ENCODE data around the gene GSC. TPM values are rescaled to one million over a fixed set of nuclear protein-coding genes. Genes with fewer than 3 reads are reported as not detected.

The GSC gene
- total and polyA plus RNA-seq, 10 of the 15 experiments (the other 5 are each of a cell fraction or from before 2014, with no cell fraction given): not detected

GRCh38 chr14:94722397-94722796 is 47.5 kb downstream of the GSC start:
- 0% methylated on average over 4 of the region's 4 CpGs for WGBS (ENCODE audit: insufficient coverage, insufficient replicate concordance, low lambda C conversion rate, missing lambda C conversion rate)
- Histone ChIP-seq H4K20me1 (ENCODE audit: control insufficient read depth, insufficient read depth) (no peaks in the 10 kb centered on the region), H3K4me1 (ENCODE audit: control insufficient read depth, insufficient read depth, low read length) (no peaks in the 10 kb centered on the region), H3K4me3 (no peak overlapping the region), H3K9ac (ENCODE audit: control insufficient read depth, insufficient read depth, low read length) (no peak overlapping the region), H3K27ac (ENCODE audit: control insufficient read depth, insufficient read depth) (no peak overlapping the region), H3K27me3 (replicated peaks in 1 of 2; ENCODE audit: control insufficient read depth in 2 of 2, insufficient read depth in 2 of 2, low read length in 1 of 2) (peaks cover 0 to 2% of the 10 kb centered on the region in 2 experiments; a peak in 1 of 4 replicates), H3K79me2 (ENCODE audit: control insufficient read depth, insufficient read depth, low read length) (no peaks in the 10 kb centered on the region), H3K36me3 (ENCODE audit: control insufficient read depth in 2 of 2, insufficient read depth in 2 of 2, low read length in 1 of 2) (no peaks in the 10 kb centered on the region), H2AFZ (ENCODE audit: control insufficient read depth, low read depth, low read length) (no peak overlapping the region), H3K4me2 (ENCODE audit: control insufficient read depth, insufficient read depth) (no peak overlapping the region), H3K9me3 (replicated peaks; ENCODE audit: control insufficient read depth, insufficient read depth, low read length) (no peaks in the 10 kb centered on the region)
- ChIA-PET CTCF (no interaction called here), SMC1A (ENCODE audit: uncharacterized antibody, unreplicated experiment) (no interaction called here), POLR2A (no interaction called here), RAD21 (ENCODE audit: unreplicated experiment) (no interaction called here)
- FAIRE-seq (no peak), DNase-seq (ENCODE audit: low read depth, low spot score) (no peak), ATAC-seq (no peak)
- in situ Hi-C loops (cut with MboI) (no loop called here), intact Hi-C loops (cut with micrococcal nuclease; ENCODE audit: unreplicated experiment) (no loop called here)
- no TSS peak for BruUV-seq (replicated peaks)
- TF ChIP-seq ELK1 (IDR thresholded peaks at IDR 0.05; ENCODE audit: low read depth, low read length): no peak
- TF ChIP-seq POLR2AphosphoS5 (IDR thresholded peaks at IDR 0.05; ENCODE audit: low read length): no peak

Other genes starting within 250 kb of the GSC start
- not detected in 2 replicates for gene SERPINA4, start 208.7 kb downstream of the GSC start, total RNA-seq (2014; rRNA removed)
- not detected in 2 replicates for gene SERPINA4, start 208.7 kb downstream of the GSC start, total RNA-seq (2014; rRNA removed; fragmentation: Illumina TruSeq; extraction: Trizol)
- gene SERPINA4, start 208.7 kb downstream of the GSC start, total RNA-seq (2021): 0.13 TPM in 1 of 2 replicates, not detected in the other
- 0.04 TPM in 1 of 2 replicates, not detected in the other for gene SERPINA4, start 208.7 kb downstream of the GSC start, polyA plus RNA-seq (2011; rRNA removed)
- not detected in 2 replicates for gene SERPINA4, start 208.7 kb downstream of the GSC start, polyA plus RNA-seq (2014; fragmentation: Illumina TruSeq; extraction: Trizol)
- gene SERPINA4, start 208.7 kb downstream of the GSC start, polyA plus RNA-seq (2014; fragmentation: Nextera tagmentation; extraction: Ambion mirVana): not detected
- not detected in 2 replicates for gene SERPINA4, start 208.7 kb downstream of the GSC start, polyA plus RNA-seq (2014; rRNA removed)
- gene SERPINA4, start 208.7 kb downstream of the GSC start, polyA plus RNA-seq (2016; fragmentation: Nextera tagmentation; extraction: Ambion mirVana): not detected
- gene SERPINA5, start 188.7 kb downstream of the GSC start, total RNA-seq (2014; rRNA removed): not detected in 2 replicates
- gene SERPINA5, start 188.7 kb downstream of the GSC start, total RNA-seq (2014; rRNA removed; fragmentation: Illumina TruSeq; extraction: Trizol): not detected in 2 replicates
- gene SERPINA5, start 188.7 kb downstream of the GSC start, total RNA-seq (2021): 0.56 and 0.90 TPM in 2 replicates
- not detected in 2 replicates for gene SERPINA5, start 188.7 kb downstream of the GSC start, polyA plus RNA-seq (2011; rRNA removed)
- gene SERPINA5, start 188.7 kb downstream of the GSC start, polyA plus RNA-seq (2014; fragmentation: Illumina TruSeq; extraction: Trizol): not detected in 2 replicates
- gene SERPINA5, start 188.7 kb downstream of the GSC start, polyA plus RNA-seq (2014; fragmentation: Nextera tagmentation; extraction: Ambion mirVana): not detected
- not detected in 2 replicates for gene SERPINA5, start 188.7 kb downstream of the GSC start, polyA plus RNA-seq (2014; rRNA removed)
- not detected for gene SERPINA5, start 188.7 kb downstream of the GSC start, polyA plus RNA-seq (2016; fragmentation: Nextera tagmentation; extraction: Ambion mirVana)
- not detected in 2 replicates for gene SERPINA3, start 157.7 kb downstream of the GSC start, total RNA-seq (2014; rRNA removed)
- not detected in 2 replicates for gene SERPINA3, start 157.7 kb downstream of the GSC start, total RNA-seq (2014; rRNA removed; fragmentation: Illumina TruSeq; extraction: Trizol)
- 2.2 and 2.6 TPM in 2 replicates for gene SERPINA3, start 157.7 kb downstream of the GSC start, total RNA-seq (2021)
- not detected in 2 replicates for gene SERPINA3, start 157.7 kb downstream of the GSC start, polyA plus RNA-seq (2011; rRNA removed)
- gene SERPINA3, start 157.7 kb downstream of the GSC start, polyA plus RNA-seq (2014; fragmentation: Illumina TruSeq; extraction: Trizol): not detected in 2 replicates
- not detected for gene SERPINA3, start 157.7 kb downstream of the GSC start, polyA plus RNA-seq (2014; fragmentation: Nextera tagmentation; extraction: Ambion mirVana)
- not detected in 2 replicates for gene SERPINA3, start 157.7 kb downstream of the GSC start, polyA plus RNA-seq (2014; rRNA removed)
- gene SERPINA3, start 157.7 kb downstream of the GSC start, polyA plus RNA-seq (2016; fragmentation: Nextera tagmentation; extraction: Ambion mirVana): not detected